ENCODE measurements around the gene MMP20. TPM values are rescaled to one million over a fixed set of nuclear protein-coding genes. Genes with fewer than 3 reads are reported as not detected.

Gene MMP20
- total RNA-seq, 1 experiment from 2014 or later = not detected

- CTCF ChIA-PET = no interaction called here
- intact Hi-C loops (cut with micrococcal nuclease; ENCODE audit: unreplicated experiment) = no loop called here
Observed at GRCh38 chr11:102582140-102582539, 43.0 kb downstream of the MMP20 start.

GRCh38 chr11:102581066-102581465 is 44.1 kb downstream of the MMP20 start:
- ChIA-PET CTCF (no interaction called here), POLR2A (ENCODE audit: low non-redundant PET) (no interaction called here)
- H3K36me3 ChIP-seq (ENCODE audit: insufficient read depth, low read length, poor library complexity, severe bottlenecking) = no peaks in the 10 kb centered on the region
- H3K27me3 ChIP-seq (replicated peaks; ENCODE audit: insufficient read depth, low read depth, low read length, poor library complexity) = no peaks in the 10 kb centered on the region
- intact Hi-C loops (cut with micrococcal nuclease; ENCODE audit: unreplicated experiment) = no loop called here
- H3K27ac ChIP-seq (ENCODE audit: low read depth, low read length, poor library complexity, severe bottlenecking) = no peak overlapping the region
- no peaks in the 10 kb centered on the region for H3K4me1 ChIP-seq (ENCODE audit: insufficient read depth, low read length, poor library complexity, severe bottlenecking)
- no peak for DNase-seq (ENCODE audit: low spot score)
- no peak overlapping the region for H3K4me3 ChIP-seq (ENCODE audit: low read depth, low read length, poor library complexity, severe bottlenecking)
- BruUV-seq (replicated peaks) = no TSS peak
- no peaks in the 10 kb centered on the region for H3K9me3 ChIP-seq (ENCODE audit: low read depth, low read length, poor library complexity, severe bottlenecking)
- no peak for TF ChIP-seq EZH2 (IDR thresholded peaks at IDR 0.05; ENCODE audit: borderline replicate concordance, low read depth, low read length, poor library complexity, severe bottlenecking)
- TF ChIP-seq, protein P1, sequence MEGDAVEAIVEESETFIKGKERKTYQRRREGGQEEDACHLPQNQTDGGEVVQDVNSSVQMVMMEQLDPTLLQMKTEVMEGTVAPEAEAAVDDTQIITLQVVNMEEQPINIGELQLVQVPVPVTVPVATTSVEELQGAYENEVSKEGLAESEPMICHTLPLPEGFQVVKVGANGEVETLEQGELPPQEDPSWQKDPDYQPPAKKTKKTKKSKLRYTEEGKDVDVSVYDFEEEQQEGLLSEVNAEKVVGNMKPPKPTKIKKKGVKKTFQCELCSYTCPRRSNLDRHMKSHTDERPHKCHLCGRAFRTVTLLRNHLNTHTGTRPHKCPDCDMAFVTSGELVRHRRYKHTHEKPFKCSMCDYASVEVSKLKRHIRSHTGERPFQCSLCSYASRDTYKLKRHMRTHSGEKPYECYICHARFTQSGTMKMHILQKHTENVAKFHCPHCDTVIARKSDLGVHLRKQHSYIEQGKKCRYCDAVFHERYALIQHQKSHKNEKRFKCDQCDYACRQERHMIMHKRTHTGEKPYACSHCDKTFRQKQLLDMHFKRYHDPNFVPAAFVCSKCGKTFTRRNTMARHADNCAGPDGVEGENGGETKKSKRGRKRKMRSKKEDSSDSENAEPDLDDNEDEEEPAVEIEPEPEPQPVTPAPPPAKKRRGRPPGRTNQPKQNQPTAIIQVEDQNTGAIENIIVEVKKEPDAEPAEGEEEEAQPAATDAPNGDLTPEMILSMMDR (conservative IDR thresholded peaks at IDR 0.05; ENCODE audit: low read depth, low read length) = no peak

More at GRCh38 chr11:102582140-102582539, 43.0 kb downstream of the MMP20 start:
- no peak for TF ChIP-seq EZH2 (IDR thresholded peaks at IDR 0.05; ENCODE audit: borderline replicate concordance, low read depth, low read length, poor library complexity, severe bottlenecking)
- TF ChIP-seq, protein P1 (conservative IDR thresholded peaks at IDR 0.05; ENCODE audit: low read depth, low read length) = no peak
- BruUV-seq (replicated peaks) = no TSS peak
- no peaks in the 10 kb centered on the region for H3K27me3 ChIP-seq (replicated peaks; ENCODE audit: insufficient read depth, low read depth, low read length, poor library complexity)
- no peak for DNase-seq (ENCODE audit: low spot score)
- no peaks in the 10 kb centered on the region for H3K36me3 ChIP-seq (ENCODE audit: insufficient read depth, low read length, poor library complexity, severe bottlenecking)
- H3K4me1 ChIP-seq (ENCODE audit: insufficient read depth, low read length, poor library complexity, severe bottlenecking) = no peaks in the 10 kb centered on the region
- H3K4me3 ChIP-seq (ENCODE audit: low read depth, low read length, poor library complexity, severe bottlenecking) = no peak overlapping the region
- POLR2A ChIA-PET (ENCODE audit: low non-redundant PET) = no interaction called here
- no peak overlapping the region for H3K27ac ChIP-seq (ENCODE audit: low read depth, low read length, poor library complexity, severe bottlenecking)
- no peaks in the 10 kb centered on the region for H3K9me3 ChIP-seq (ENCODE audit: low read depth, low read length, poor library complexity, severe bottlenecking)

- no TSS peak for BruUV-seq (replicated peaks)
- ChIA-PET POLR2A (ENCODE audit: low non-redundant PET) (no interaction called here), CTCF (no interaction called here)
- Histone ChIP-seq H3K27me3 (replicated peaks; ENCODE audit: insufficient read depth, low read depth, low read length, poor library complexity) (no peaks in the 10 kb centered on the region), H3K9me3 (ENCODE audit: low read depth, low read length, poor library complexity, severe bottlenecking) (no peaks in the 10 kb centered on the region), H3K4me1 (ENCODE audit: insufficient read depth, low read length, poor library complexity, severe bottlenecking) (no peaks in the 10 kb centered on the region), H3K4me3 (ENCODE audit: low read depth, low read length, poor library complexity, severe bottlenecking) (no peak overlapping the region), H3K27ac (ENCODE audit: low read depth, low read length, poor library complexity, severe bottlenecking) (no peak overlapping the region), H3K36me3 (ENCODE audit: insufficient read depth, low read length, poor library complexity, severe bottlenecking) (no peaks in the 10 kb centered on the region)
- TF ChIP-seq, protein P1 (conservative IDR thresholded peaks at IDR 0.05; ENCODE audit: low read depth, low read length) = no peak
- no peak for TF ChIP-seq EZH2 (IDR thresholded peaks at IDR 0.05; ENCODE audit: borderline replicate concordance, low read depth, low read length, poor library complexity, severe bottlenecking)
- no peak for DNase-seq (ENCODE audit: low spot score)
- intact Hi-C loops (cut with micrococcal nuclease; ENCODE audit: unreplicated experiment) = no loop called here
Observed at GRCh38 chr11:102580185-102580951, 44.8 kb downstream of the MMP20 start.
